Vagina (tissue), 2 donors: ENCODE data around the gene ZNF324. TPM values are rescaled to one million over a fixed set of nuclear protein-coding genes. Genes with fewer than 3 reads are reported as not detected.
"Not testable (repeated sequence)": the region's sequence is repeated elsewhere in the genome, so short reads cannot be mapped to it uniquely, and the experiment has no call there.

Experiments
- DNase-seq, 2 donors: peaks; one replicate each; pipeline ENCODE4 v3.0.0-alpha.2; 2017; ENCODE audit errors: extremely low spot score in 2 of 2
- H3K27ac ChIP-seq: fragments of 200-600 bp; sonication (generic); one replicate; pipeline ENCODE4 v1.5.1; 2019
- H3K27me3 ChIP-seq: fragments of 200-600 bp; sonication (generic); one replicate; pipeline ENCODE4 v1.5.1; 2019
- H3K36me3 ChIP-seq, 2 donors: fragments of 200-600 bp; sonication (generic); one replicate each; pipeline ENCODE4 v1.5.1; 2017 to 2019
- H3K4me1 ChIP-seq: fragments of 200-600 bp; sonication (generic); one replicate; pipeline ENCODE4 v1.5.1; 2019
- H3K4me3 ChIP-seq, 2 donors: fragments of 200-600 bp; sonication (generic); 1 replicate in 1 of 2; 2 replicates in 1 of 2; pipeline ENCODE4 v1.5.1; 2016 to 2019
- H3K9me3 ChIP-seq: fragments of 200-600 bp; sonication (generic); one replicate; pipeline ENCODE4 v1.5.1; 2019
- POLR2A ChIP-seq, 2 donors: fragments of 450-650 bp; IDR thresholded peaks; one replicate each; pipeline ENCODE4 v1.6.1; 2017; ENCODE audit warnings: antibody characterized with exemption in 2 of 2, mild to moderate bottlenecking in 2 of 2, moderate library complexity in 2 of 2
- POLR2AphosphoS5 ChIP-seq, 2 donors: sonication (generic); formaldehyde crosslinking; IDR thresholded peaks; one replicate each; pipeline ENCODE4 v1.9.0; 2017; ENCODE audit warnings: antibody characterized with exemption in 2 of 2, mild to moderate bottlenecking in 2 of 2, low read depth in 1 of 2; ENCODE audit not compliant: insufficient read depth in 1 of 2
- intact Hi-C: fragments of 100-400 bp; cut with DNase I; formaldehyde crosslinking; loops from one replicate; pipeline ENCODE4 v1.15.1; 2023
- total RNA-seq: library from RNA; depleted of rRNA; stranded (reverse); fragments of >200 nt; gene quantifications from one replicate; pipeline ENCODE4 v1.2.3, GENCODE V29; 2016
- TF ChIP-seq, protein P1 (sequence below), 3 experiments: fragments of 450-650 bp in 2 of 3; fragments of 200-600 bp in 1 of 3; sonication (generic) in 1 of 3; IDR thresholded peaks; one replicate each; pipeline ENCODE4 v1.5.1; 2017 to 2019; ENCODE audit warnings: antibody characterized with exemption in 3 of 3, mild to moderate bottlenecking in 2 of 3, moderate library complexity in 2 of 3

The ZNF324 gene
- total RNA-seq, 1 donor from 2014 or later, result 17.2 TPM

DNA sequence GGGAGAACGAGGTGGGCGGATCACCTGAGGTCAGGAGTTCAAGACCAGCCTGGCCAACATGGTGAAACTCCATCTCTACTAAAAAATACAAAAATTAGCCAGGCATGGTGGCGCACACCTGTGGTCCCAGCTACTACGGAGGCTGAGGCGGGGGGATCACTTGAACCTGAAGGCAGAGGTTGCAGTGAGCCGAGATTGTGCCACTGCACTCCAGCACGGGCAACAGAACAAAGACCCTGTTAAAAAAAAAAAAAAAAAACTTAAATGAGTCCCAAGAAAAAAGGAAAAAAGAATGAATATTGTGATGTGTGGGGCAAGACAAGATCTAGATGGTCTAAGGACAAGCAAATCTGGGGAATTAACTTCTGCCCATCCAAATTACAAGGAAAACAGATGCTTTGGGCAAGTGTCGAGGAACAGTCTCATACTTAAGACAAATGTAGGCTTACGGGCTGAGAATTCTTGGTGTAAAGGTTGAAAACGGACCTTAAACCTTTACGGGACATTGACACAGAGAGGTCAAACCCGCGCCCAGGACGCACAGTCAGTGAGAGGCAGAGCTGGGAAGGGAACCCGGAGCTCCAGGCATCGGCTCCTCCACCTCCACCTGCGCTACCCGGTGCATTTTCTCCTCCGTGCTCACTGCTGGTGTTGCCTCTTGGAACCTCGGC lies 656 bp upstream of the ZNF324 start:
- H3K4me3 ChIP-seq, result peak overlapping the region; percentile 72 to 95
- peaks cover 0 to 21% of the 10 kb centered on the region in 2 donors for H3K36me3 ChIP-seq
- no peak overlapping the region for H3K27ac ChIP-seq
- peaks cover 19% of the 10 kb centered on the region for H3K4me1 ChIP-seq
- TF ChIP-seq POLR2AphosphoS5 (IDR thresholded peaks at IDR 0.05; ENCODE audit: insufficient read depth in 1 of 2, low read depth in 1 of 2) (no peak), POLR2A (IDR thresholded peaks at IDR 0.05) (no peak)
- TF ChIP-seq, protein P1, sequence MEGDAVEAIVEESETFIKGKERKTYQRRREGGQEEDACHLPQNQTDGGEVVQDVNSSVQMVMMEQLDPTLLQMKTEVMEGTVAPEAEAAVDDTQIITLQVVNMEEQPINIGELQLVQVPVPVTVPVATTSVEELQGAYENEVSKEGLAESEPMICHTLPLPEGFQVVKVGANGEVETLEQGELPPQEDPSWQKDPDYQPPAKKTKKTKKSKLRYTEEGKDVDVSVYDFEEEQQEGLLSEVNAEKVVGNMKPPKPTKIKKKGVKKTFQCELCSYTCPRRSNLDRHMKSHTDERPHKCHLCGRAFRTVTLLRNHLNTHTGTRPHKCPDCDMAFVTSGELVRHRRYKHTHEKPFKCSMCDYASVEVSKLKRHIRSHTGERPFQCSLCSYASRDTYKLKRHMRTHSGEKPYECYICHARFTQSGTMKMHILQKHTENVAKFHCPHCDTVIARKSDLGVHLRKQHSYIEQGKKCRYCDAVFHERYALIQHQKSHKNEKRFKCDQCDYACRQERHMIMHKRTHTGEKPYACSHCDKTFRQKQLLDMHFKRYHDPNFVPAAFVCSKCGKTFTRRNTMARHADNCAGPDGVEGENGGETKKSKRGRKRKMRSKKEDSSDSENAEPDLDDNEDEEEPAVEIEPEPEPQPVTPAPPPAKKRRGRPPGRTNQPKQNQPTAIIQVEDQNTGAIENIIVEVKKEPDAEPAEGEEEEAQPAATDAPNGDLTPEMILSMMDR (IDR thresholded peaks at IDR 0.05), result no peak
- H3K9me3 ChIP-seq, result no peaks in the 10 kb centered on the region
- H3K27me3 ChIP-seq, result no peaks in the 10 kb centered on the region
- intact Hi-C loops, result loop anchor here (5.0 kb wide), 1 partner anchor 84 kb away; the partner anchor contains the start of gene ZNF837
- DNase-seq, result no peak

DNA sequence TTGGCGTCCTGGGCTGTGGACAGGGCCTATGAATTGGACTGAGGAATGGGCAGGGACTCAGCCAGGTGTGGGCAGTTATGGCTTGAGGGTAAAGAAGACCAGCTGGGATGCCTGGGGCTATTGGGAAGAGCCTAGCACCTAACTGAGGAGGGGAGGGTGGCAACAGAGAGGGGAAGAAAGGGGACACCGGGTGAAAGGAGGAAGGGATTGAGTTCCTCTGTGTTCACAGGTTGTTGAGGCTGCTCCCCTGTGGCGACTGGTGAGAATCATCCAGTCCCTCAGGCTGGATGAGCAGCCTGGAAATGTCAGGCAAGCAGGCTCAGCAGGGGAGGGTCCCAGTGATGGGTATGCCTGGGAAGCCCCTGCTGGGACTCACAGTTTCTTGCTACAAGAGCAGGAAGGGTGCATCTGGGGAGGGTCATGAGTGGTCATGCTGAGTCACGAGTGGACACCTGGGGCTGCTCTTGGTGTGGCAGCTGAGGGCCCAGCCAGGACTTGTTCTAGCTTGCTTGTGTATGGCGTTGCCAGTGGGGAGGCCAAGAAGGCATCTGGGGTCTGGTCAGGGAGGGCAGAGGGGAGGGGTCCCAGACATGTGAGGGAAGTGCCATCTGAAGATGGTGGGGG lies 1.4 kb downstream of the ZNF324 start:
- TF ChIP-seq POLR2AphosphoS5 (IDR thresholded peaks at IDR 0.05; ENCODE audit: insufficient read depth in 1 of 2, low read depth in 1 of 2) (no peak), POLR2A (IDR thresholded peaks at IDR 0.05) (no peak)
- TF ChIP-seq, protein P1 (IDR thresholded peaks at IDR 0.05), result no peak
- Histone ChIP-seq H3K27ac (no peak overlapping the region), H3K36me3 (peaks cover 0 to 30% of the 10 kb centered on the region in 2 donors), H3K4me1 (peaks cover 19% of the 10 kb centered on the region), H3K4me3 (no peak overlapping the region), H3K9me3 (no peaks in the 10 kb centered on the region), H3K27me3 (no peaks in the 10 kb centered on the region)
- DNase-seq, result no peak
- intact Hi-C loops, result loop anchor here (5.0 kb wide), 1 partner anchor 86 kb away; the partner anchor contains the start of gene ZNF837

DNA sequence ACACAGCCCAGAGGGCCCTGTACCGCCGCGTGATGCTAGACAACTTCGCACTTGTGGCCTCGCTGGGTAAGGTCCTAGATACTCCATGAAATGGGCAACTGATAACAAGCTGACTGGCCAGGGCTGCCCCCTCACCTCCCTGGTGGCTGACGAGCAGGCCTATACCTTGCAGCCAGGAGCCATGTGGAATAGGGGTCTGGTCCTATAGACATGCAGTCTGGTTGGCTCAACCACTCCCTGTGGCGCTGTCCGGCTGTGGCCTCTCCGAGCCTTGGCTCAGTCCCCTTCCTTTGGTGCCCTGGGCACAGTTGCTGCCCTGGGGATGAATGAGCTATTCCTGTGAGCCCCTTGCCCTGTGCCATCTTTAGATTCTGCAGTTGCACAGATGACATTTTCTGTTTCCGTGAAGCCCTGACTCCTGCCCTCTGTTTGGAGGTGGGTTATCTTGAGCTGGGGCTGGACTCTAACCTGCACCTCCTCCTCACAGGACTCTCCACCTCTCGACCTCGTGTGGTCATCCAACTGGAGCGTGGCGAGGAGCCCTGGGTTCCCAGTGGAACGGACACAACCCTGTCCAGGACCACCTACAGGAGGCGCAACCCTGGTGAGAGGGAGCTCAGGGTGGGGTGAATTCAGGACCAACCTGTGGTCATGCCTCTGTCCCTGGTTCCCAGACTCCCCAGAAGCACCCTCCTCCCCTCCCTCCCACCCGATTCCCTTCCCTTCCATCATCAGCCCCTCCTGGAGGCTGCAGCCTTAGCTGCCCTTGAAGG lies 2.5 kb downstream of the ZNF324 start:
- no peak overlapping the region for H3K4me3 ChIP-seq
- H3K9me3 ChIP-seq, result no peaks in the 10 kb centered on the region
- TF ChIP-seq, protein P1 (IDR thresholded peaks at IDR 0.05), result no peak
- no peak for TF ChIP-seq POLR2A (IDR thresholded peaks at IDR 0.05)
- no peak for TF ChIP-seq POLR2AphosphoS5 (IDR thresholded peaks at IDR 0.05; ENCODE audit: insufficient read depth in 1 of 2, low read depth in 1 of 2)
- no peak for DNase-seq
- peaks cover 19% of the 10 kb centered on the region for H3K4me1 ChIP-seq
- no peak overlapping the region for H3K27ac ChIP-seq
- H3K27me3 ChIP-seq, result no peaks in the 10 kb centered on the region
- peaks cover 0 to 30% of the 10 kb centered on the region in 2 donors for H3K36me3 ChIP-seq
- intact Hi-C loops, result loop anchor here (5.0 kb wide), 1 partner anchor 87 kb away; the partner anchor contains the start of gene ZNF837

DNA sequence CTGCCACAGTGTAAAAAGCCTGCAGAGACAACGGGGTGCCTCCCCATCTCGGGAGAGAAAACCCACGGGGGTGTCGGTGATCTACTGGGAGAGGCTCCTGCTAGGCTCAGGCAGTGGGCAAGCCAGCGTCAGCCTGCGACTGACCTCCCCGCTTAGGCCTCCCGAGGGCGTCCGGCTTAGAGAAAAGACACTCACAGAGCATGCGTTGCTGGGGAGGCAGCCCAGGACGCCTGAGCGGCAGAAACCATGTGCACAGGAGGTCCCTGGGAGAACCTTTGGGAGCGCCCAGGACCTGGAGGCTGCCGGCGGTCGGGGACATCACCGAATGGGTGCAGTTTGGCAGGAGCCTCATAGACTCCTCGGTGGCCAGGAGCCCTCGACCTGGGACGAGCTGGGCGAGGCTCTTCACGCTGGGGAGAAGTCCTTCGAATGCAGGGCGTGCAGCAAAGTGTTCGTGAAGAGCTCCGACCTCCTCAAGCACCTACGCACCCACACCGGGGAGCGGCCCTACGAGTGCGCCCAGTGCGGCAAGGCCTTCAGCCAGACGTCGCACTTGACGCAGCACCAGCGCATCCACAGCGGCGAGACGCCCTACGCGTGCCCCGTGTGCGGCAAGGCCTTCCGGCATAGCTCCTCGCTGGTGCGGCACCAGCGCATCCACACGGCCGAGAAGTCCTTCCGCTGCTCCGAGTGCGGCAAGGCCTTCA lies 4.1 kb downstream of the ZNF324 start:
- DNase-seq, H3K4me3 ChIP-seq, H3K27me3 ChIP-seq, intact Hi-C loops, H3K27ac ChIP-seq, H3K9me3 ChIP-seq: not testable (repeated sequence)
- Histone ChIP-seq H3K4me1 (peaks cover 28% of the 10 kb centered on the region), H3K36me3 (peaks cover 0 to 30% of the 10 kb centered on the region in 2 donors)

DNA sequence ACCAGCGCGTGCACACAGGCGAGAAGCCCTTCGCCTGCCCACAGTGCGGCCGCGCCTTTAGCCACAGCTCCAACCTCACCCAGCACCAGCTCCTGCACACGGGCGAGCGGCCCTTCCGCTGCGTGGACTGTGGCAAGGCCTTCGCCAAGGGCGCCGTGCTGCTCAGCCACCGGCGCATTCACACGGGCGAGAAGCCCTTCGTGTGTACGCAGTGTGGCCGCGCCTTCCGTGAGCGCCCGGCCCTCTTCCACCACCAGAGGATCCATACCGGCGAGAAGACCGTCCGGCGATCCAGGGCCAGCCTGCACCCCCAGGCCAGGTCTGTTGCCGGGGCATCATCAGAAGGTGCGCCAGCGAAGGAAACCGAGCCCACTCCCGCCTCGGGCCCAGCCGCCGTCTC lies 4.9 kb downstream of the ZNF324 start:
- Histone ChIP-seq H3K4me3 (no peak overlapping the region), H3K36me3 (peaks cover 0 to 30% of the 10 kb centered on the region in 2 donors), H3K9me3 (no peaks in the 10 kb centered on the region), H3K4me1 (peaks cover 28% of the 10 kb centered on the region), H3K27me3 (no peaks in the 10 kb centered on the region), H3K27ac (no peak overlapping the region)
- intact Hi-C loops, result no loop called here
- DNase-seq, result no peak
- TF ChIP-seq POLR2A (IDR thresholded peaks at IDR 0.05), result no peak
- TF ChIP-seq, protein P1 (IDR thresholded peaks at IDR 0.05), result no peak
